Measurements from ENCODE around the gene ULBP3.

ULBP3 gene

DNA sequence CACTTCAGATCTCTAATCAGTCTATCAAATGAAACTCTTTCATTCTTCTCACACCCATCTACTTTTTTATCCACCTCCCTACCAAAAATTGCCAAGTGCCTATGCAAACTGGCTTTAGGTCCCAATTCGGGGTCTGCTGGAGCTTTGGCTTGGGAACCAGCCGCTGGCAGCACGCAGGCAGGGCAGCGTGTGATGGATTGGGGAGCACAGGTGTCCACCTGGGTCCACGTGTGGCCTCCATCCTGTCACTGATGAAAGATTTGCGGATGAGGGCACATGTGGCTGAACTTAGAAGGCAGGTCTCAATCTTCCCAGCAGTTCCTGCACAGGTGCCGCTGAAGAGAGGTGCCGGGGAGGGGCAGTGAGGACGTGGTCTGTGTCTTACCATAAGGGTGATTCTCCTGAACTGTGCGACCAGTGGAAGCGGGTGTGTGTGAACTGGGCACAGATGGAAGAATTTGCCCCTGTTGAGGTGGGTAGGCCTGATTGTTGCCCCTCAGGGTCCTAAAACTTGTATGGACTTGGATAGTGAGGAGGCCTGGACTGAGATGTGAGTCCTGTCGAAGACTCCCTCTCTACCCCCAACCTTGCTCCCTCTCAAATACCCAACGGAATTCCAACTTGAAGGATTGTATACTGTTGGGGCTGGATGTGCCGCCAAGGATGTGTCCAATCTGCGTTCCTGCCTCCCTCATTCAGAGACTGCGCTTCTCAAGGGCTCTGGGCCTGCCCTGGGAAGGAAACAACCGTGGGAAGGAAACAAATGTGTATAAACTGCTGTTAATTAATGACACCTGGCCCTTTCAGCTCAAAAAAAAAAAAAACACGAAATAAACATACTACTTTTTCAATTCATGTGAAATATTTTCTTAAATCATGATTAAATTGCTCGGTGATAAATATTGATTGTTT lies 25.2 kb downstream of the ULBP3 start:
- POLR2A ChIA-PET, result no interaction called here
- TF ChIP-seq LEF1 (IDR thresholded peaks at IDR 0.05; ENCODE audit: borderline replicate concordance) (no peak), NFRKB (IDR thresholded peaks at IDR 0.05) (no peak), HDGF (IDR thresholded peaks at IDR 0.05; ENCODE audit: borderline replicate concordance) (no peak), ELF4 (IDR thresholded peaks at IDR 0.05) (no peak), ZNF384 (IDR thresholded peaks at IDR 0.05) (no peak), BHLHE40 (IDR thresholded peaks at IDR 0.05; ENCODE audit: borderline replicate concordance) (no peak)
- CTCF ChIA-PET, result no interaction called here
- no peak for DNase-seq (ENCODE audit: extremely low spot score)

DNA sequence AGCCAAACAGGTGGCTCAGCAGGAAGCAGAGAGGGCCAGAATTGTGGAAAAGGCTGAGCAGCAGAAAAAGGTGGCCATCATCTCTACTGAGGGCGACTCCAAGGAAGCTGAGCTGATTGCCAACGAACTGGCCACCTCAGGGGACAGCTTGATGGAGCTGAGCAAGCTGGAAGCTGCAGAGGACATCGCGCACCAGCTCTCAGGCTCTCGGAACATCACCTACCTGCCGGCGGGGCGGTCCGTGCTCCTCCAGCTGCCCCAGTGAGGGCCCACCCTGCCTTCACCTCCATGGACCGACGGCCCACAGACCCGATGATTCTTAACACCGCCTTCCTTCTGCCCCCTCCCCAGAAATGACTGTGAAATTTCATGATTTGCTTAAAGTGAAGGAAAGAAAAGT lies 25.8 kb downstream of the ULBP3 start:
- POLR2A ChIA-PET, result no interaction called here
- DNase-seq (ENCODE audit: extremely low spot score), result no peak
- CTCF ChIA-PET, result no interaction called here
- no peak for TF ChIP-seq BHLHE40 (IDR thresholded peaks at IDR 0.05; ENCODE audit: borderline replicate concordance)
- no peak for TF ChIP-seq SP1 (IDR thresholded peaks at IDR 0.05)
- no peak for TF ChIP-seq NFRKB (IDR thresholded peaks at IDR 0.05)
- TF ChIP-seq, protein P1, sequence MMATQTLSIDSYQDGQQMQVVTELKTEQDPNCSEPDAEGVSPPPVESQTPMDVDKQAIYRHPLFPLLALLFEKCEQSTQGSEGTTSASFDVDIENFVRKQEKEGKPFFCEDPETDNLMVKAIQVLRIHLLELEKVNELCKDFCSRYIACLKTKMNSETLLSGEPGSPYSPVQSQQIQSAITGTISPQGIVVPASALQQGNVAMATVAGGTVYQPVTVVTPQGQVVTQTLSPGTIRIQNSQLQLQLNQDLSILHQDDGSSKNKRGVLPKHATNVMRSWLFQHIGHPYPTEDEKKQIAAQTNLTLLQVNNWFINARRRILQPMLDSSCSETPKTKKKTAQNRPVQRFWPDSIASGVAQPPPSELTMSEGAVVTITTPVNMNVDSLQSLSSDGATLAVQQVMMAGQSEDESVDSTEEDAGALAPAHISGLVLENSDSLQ (IDR thresholded peaks at IDR 0.05), result no peak

DNA sequence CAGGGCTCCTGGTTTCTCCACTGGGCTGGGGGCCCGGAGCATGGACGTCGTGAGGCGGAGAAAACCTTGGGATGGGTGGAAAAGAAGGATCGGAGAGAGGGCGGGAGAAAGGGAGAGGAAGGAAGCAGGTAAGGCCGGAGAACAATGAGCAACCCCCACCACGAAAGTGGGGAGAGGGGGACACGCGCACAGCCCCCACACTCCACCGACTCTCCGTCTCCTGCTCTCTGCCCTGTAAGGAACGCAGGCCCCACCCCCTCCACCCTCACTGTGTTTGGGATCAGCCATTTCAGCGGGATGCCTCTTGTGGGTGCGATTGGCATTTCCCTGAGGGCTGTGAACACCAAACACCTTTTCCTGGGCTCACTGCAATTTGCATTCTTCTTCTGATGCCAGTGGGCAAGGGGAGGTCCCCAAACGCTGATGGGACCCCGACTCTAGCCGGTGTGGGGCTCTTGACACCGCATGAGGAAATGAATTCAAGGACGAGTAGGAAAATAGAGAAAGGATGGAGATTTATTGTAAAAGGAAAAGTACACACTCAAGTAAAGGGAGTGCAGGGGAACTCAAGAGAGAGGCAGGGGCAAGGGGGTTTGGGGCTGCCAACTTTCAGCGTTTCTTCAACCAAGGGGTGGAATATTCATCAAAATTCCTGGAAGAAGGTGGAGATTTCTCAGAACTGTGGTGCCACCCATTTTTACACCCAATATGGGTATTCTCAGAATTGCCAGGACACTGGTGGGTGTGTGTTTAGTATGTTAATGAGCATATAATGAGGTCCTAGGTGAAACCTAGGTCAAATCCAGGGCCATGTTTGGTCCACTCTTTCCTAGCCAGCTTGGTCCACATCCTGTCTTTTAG lies 30.5 kb downstream of the ULBP3 start:
- ChIA-PET CTCF (no interaction called here), POLR2A (no interaction called here)
- no peak for DNase-seq (ENCODE audit: extremely low spot score)
- TF ChIP-seq BHLHE40 (IDR thresholded peaks at IDR 0.05; ENCODE audit: borderline replicate concordance), result no peak
- no peak for TF ChIP-seq HDGF (IDR thresholded peaks at IDR 0.05; ENCODE audit: borderline replicate concordance)
- no peak for TF ChIP-seq ELF4 (IDR thresholded peaks at IDR 0.05)
- TF ChIP-seq SP1 (IDR thresholded peaks at IDR 0.05), result no peak
- TF ChIP-seq NFRKB (IDR thresholded peaks at IDR 0.05), result no peak
- TF ChIP-seq CTBP1 (IDR thresholded peaks at IDR 0.05; ENCODE audit: borderline replicate concordance), result no peak
- no peak for TF ChIP-seq TARDBP (IDR thresholded peaks at IDR 0.05)
- TF ChIP-seq ZNF384 (IDR thresholded peaks at IDR 0.05), result no peak

DNA sequence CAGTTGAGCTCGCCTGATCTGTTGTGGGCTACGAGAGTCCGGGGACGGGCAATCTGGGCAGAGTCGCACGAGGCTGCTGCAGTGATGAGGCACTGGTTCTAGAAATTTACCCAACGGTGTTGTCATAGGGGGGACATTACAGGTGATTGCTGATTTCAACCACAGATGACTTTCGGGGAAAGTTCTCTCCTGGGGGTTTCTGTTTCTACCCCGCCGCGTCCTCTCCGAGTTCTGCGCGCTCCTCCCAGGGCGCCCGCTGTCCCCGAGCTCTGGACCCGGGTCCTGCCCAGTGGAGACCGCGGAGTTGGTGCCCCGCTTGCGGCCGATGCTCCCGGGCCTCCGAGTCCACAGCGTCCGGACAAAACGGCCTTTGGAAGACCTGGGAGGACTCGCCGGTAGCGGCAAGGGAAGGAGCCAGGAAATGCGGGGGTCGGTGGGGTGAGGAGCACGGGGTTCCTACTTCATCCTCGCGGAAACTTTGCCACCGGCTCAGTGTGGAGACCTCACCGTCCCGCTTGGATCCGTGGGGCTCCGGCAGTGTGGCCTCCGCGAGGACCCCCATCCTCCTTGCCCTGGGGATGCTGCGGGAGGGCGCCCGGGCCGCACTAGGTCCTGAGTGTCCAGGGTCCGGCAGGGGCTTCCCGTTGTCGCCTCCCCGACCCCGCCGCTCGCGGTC lies 31.3 kb downstream of the ULBP3 start:
- DNase-seq (ENCODE audit: extremely low spot score), result no peak
- TF ChIP-seq ARNT (IDR thresholded peaks at IDR 0.05) (no peak), SUZ12 (IDR thresholded peaks at IDR 0.05) (no peak), FOXA1 (IDR thresholded peaks at IDR 0.05) (no peak), LEF1 (IDR thresholded peaks at IDR 0.05; ENCODE audit: borderline replicate concordance) (no peak), ELF4 (IDR thresholded peaks at IDR 0.05) (no peak), FOXK2 (IDR thresholded peaks at IDR 0.05) (no peak), NFRKB (IDR thresholded peaks at IDR 0.05) (no peak)
- ChIA-PET CTCF (no interaction called here), POLR2A (no interaction called here)

DNA sequence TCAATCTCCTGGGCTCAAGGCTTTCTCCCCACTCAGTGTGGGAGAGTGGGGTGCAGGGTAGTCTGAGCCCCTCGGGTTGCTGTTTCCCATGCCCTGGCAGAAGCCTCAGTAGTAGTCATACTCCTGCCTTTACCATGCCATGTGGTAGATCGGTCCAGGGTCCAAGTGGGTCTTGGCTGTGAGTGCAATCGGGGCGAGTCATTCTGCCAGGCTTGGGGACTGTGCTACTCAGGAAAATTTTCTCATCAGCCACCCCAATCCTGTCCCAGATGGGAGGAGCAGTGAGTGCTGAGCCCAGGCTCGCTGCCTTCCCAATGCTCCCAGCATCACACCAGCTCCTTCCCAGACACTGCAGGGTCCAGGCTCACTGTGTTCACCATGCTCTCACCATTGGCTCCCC lies 32.8 kb downstream of the ULBP3 start:
- ChIA-PET POLR2A (no interaction called here), CTCF (no interaction called here)
- no peak for DNase-seq (ENCODE audit: extremely low spot score)
- TF ChIP-seq, protein P1 (IDR thresholded peaks at IDR 0.05), result no peak
- no peak for TF ChIP-seq ARNT (IDR thresholded peaks at IDR 0.05)
- TF ChIP-seq L3MBTL2 (conservative IDR thresholded peaks at IDR 0.05), result no peak
- TF ChIP-seq SUZ12 (IDR thresholded peaks at IDR 0.05), result no peak
- no peak for TF ChIP-seq HDGF (IDR thresholded peaks at IDR 0.05; ENCODE audit: borderline replicate concordance)
- TF ChIP-seq FOXA1 (IDR thresholded peaks at IDR 0.05), result no peak

DNA sequence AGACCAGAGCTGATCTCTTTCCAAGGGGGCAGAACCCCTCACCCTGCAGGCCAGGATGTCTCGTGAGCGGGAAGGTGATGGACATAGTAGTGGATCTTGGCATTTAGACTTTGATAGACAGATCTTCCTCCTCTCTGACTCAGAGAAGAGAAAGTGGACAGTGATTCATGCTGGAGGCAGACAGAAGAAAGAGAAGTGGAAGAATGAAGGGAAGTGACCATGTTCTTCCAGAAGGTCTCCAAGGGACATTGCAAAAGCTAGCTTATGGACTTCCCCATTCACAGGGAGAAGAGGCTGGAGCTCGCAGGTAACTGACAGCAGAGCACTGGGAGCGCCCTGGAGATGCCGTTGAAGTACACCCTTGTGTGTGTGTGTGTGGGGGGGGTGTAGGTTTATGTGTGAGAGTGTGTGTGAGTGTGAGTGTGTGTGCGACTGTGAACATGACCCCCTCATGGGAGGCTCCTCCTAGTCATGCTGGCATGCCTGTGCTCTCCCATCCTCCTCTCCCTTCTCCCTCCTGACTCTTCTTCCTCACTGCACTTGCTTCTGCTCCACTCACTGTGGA lies 35.6 kb downstream of the ULBP3 start:
- TF ChIP-seq BHLHE40 (IDR thresholded peaks at IDR 0.05; ENCODE audit: borderline replicate concordance), result no peak
- TF ChIP-seq SUZ12 (IDR thresholded peaks at IDR 0.05), result no peak
- TF ChIP-seq SP1 (IDR thresholded peaks at IDR 0.05), result no peak
- no peak for TF ChIP-seq FOXM1 (IDR thresholded peaks at IDR 0.05; ENCODE audit: borderline replicate concordance)
- no peak for TF ChIP-seq FOXK2 (IDR thresholded peaks at IDR 0.05)
- TF ChIP-seq FOXA1 (IDR thresholded peaks at IDR 0.05), result no peak
- TF ChIP-seq ARNT (IDR thresholded peaks at IDR 0.05), result no peak
- no peak for TF ChIP-seq LEF1 (IDR thresholded peaks at IDR 0.05; ENCODE audit: borderline replicate concordance)
- TF ChIP-seq L3MBTL2 (conservative IDR thresholded peaks at IDR 0.05), result no peak
- TF ChIP-seq, protein P1 (IDR thresholded peaks at IDR 0.05), result no peak
- TF ChIP-seq ELF4 (IDR thresholded peaks at IDR 0.05), result no peak
- no peak for TF ChIP-seq TARDBP (IDR thresholded peaks at IDR 0.05)
- DNase-seq (ENCODE audit: extremely low spot score), result no peak
- POLR2A ChIA-PET, result no interaction called here
- CTCF ChIA-PET, result interaction anchor here (0.8 kb wide), 1 partner anchor 24 kb away, joined by 3 read pairs; no protein-coding TSS in a partner anchor

Data from HEK293T (cell line).